ENCODE data around the gene NR2F1.

DNA sequence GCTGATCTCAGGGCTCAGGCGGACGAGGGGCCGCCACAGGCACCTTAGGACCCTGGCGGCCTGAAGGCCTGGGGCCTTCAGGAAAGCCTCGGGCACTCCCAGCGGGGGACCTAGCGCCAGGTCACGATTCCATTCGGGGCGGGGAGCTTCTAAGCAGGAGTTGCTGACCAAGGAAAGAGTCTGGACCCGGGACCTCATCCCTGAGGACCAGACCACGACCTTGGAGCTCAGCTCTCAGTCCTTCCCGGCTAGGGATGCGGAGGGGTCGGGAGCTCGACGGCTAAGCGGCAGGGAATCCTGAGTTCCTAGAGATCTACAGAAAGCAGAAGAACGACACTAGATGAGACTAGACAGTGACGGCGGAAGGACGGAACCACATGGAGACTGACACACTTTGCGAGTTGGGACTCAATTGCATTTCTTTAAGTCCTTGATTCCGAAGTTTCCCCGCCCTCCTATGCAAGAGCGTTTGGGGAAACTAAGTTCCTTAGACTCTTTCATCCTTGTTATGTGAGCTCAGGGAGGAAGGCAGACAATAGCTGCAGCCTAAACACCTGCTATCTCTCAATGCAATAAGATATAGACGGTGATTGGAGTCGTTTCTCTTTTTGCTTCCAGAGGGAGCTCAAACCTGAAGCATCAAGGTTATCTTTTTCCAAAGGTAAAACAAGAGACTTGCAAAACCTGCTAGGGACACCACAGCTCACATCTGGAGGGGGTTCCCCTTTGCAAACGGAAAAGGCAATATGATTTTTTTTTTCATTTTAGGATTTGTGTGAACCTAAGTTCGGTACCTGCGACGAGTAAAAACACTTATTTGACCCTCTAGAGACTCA, 11.7 kb upstream of the NR2F1 start:
- TF ChIP-seq, protein P1, sequence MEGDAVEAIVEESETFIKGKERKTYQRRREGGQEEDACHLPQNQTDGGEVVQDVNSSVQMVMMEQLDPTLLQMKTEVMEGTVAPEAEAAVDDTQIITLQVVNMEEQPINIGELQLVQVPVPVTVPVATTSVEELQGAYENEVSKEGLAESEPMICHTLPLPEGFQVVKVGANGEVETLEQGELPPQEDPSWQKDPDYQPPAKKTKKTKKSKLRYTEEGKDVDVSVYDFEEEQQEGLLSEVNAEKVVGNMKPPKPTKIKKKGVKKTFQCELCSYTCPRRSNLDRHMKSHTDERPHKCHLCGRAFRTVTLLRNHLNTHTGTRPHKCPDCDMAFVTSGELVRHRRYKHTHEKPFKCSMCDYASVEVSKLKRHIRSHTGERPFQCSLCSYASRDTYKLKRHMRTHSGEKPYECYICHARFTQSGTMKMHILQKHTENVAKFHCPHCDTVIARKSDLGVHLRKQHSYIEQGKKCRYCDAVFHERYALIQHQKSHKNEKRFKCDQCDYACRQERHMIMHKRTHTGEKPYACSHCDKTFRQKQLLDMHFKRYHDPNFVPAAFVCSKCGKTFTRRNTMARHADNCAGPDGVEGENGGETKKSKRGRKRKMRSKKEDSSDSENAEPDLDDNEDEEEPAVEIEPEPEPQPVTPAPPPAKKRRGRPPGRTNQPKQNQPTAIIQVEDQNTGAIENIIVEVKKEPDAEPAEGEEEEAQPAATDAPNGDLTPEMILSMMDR (conservative IDR thresholded peaks at IDR 0.05 in 1 of 2, IDR thresholded peaks at IDR 0.05 in 1 of 2; ENCODE audit: extremely low read depth in 1 of 2, insufficient read depth in 1 of 2, low read depth in 1 of 2, low read length in 2 of 2): no peak
- TF ChIP-seq EZH2 (IDR thresholded peaks at IDR 0.05; ENCODE audit: borderline replicate concordance, low read length): no peak
